T-helper 1 cell (primary cell): ENCODE measurements around the gene ARHGAP24.
"Not testable (repeated sequence)": the region's sequence is repeated elsewhere in the genome, so short reads cannot be mapped to it uniquely, and the experiment has no call there.

Experiments
- DNase-seq, 5 donors: peaks; one replicate each; pipeline ENCODE4 v3.0.0-alpha.2; 2012 to 2020

The ARHGAP24 gene

GRCh38 chr4:85482010-85482738 is 7.2 kb downstream of the ARHGAP24 start:
- DNase-seq: no peak

GRCh38 chr4:85486425-85487086 is 11.6 kb downstream of the ARHGAP24 start:
- no peak for DNase-seq

- no peak for DNase-seq
Observed at GRCh38 chr4:85488416-85488815, 13.5 kb downstream of the ARHGAP24 start.

- DNase-seq: no peak
Observed at GRCh38 chr4:85489273-85489981, 14.5 kb downstream of the ARHGAP24 start.

- DNase-seq: no peak
Observed at GRCh38 chr4:85491527-85491926, 16.6 kb downstream of the ARHGAP24 start.

- no peak for DNase-seq
Observed at GRCh38 chr4:85492336-85492735, 17.4 kb downstream of the ARHGAP24 start.

- no peak for DNase-seq
Observed at GRCh38 chr4:85495621-85496020, 20.7 kb downstream of the ARHGAP24 start.

GRCh38 chr4:85496126-85496849 is 21.3 kb downstream of the ARHGAP24 start:
- DNase-seq: no peak

- DNase-seq: no peak
Observed at GRCh38 chr4:85496933-85497332, 22.0 kb downstream of the ARHGAP24 start.

- DNase-seq: no peak
Observed at GRCh38 chr4:85498068-85498733, 23.3 kb downstream of the ARHGAP24 start.

- no peak for DNase-seq
Observed at GRCh38 chr4:85499573-85499972, 24.6 kb downstream of the ARHGAP24 start.

GRCh38 chr4:85500110-85500867 is 25.3 kb downstream of the ARHGAP24 start:
- DNase-seq: no peak

- DNase-seq: not testable (repeated sequence)
Observed at GRCh38 chr4:85501145-85501544, 26.2 kb downstream of the ARHGAP24 start.

- DNase-seq: no peak
Observed at GRCh38 chr4:85508654-85509053, 33.7 kb downstream of the ARHGAP24 start.

GRCh38 chr4:85509882-85510631 is 35.1 kb downstream of the ARHGAP24 start:
- no peak for DNase-seq

GRCh38 chr4:85510632-85510984 is 35.7 kb downstream of the ARHGAP24 start:
- no peak for DNase-seq

- no peak for DNase-seq
Observed at GRCh38 chr4:85512446-85513205, 37.7 kb downstream of the ARHGAP24 start.

GRCh38 chr4:85514117-85514516 is 39.2 kb downstream of the ARHGAP24 start:
- DNase-seq: no peak

- DNase-seq: no peak
Observed at GRCh38 chr4:85514783-85515182, 39.8 kb downstream of the ARHGAP24 start.

- DNase-seq: no peak
Observed at GRCh38 chr4:85515701-85516100, 40.8 kb downstream of the ARHGAP24 start.
